H1 (cell line): ENCODE measurements around the gene ANKRD27. TPM values are rescaled to one million over a fixed set of nuclear protein-coding genes. Genes with fewer than 3 reads are reported as not detected.
"Not testable (repeated sequence)": the region's sequence is repeated elsewhere in the genome, so short reads cannot be mapped to it uniquely, and the experiment has no call there.

ENCODE experiments used
- CTCF ChIA-PET: fragments of 300-600 bp; sonication (Branson Sonifier 250); formaldehyde crosslinking; loops from one replicate; lab custom pipeline; 2021; ENCODE audit not compliant: partially characterized antibody; lab: Charles Lee
- POLR2A ChIA-PET: fragments of 300-600 bp; sonication (Branson Sonifier 250); formaldehyde crosslinking; loops from one replicate; lab custom pipeline; 2021; ENCODE audit warnings: inconsistent platforms; ENCODE audit not compliant: partially characterized antibody; lab: Charles Lee
- DNase-seq, 2 experiments: peaks; one replicate each; pipeline versions ENCODE4 v3.0.0 to v3.0.0-alpha.2; 2010 to 2022; ENCODE audit warnings: low spot score in 2 of 2, low read depth in 1 of 2, mixed read lengths in 1 of 2
- FAIRE-seq: peaks from 2 replicates; lab custom pipeline; 2011; peaks lifted over from hg19 to GRCh38; lab: Jason Lieb, UNC
- H2AFZ ChIP-seq: 2 replicates; pipeline ENCODE4 v1.8.1; 2012; ENCODE audit warnings: low read length, inconsistent platforms
- H2AK5ac ChIP-seq: 2 replicates; pipeline ENCODE4 v1.6.1; 2013; ENCODE audit warnings: low read depth, low read length
- H2BK120ac ChIP-seq: replicated peaks from 2 replicates; pipeline ENCODE3; 2013; ENCODE audit warnings: low read depth, low read length, inconsistent platforms
- H2BK12ac ChIP-seq: 2 replicates; pipeline ENCODE4 v1.6.1; 2013; ENCODE audit warnings: low read depth, low read length
- H2BK15ac ChIP-seq: 2 replicates; pipeline ENCODE4 v1.6.1; 2013; ENCODE audit warnings: low read length
- H2BK20ac ChIP-seq: 2 replicates; pipeline ENCODE4 v1.6.1; 2013; ENCODE audit warnings: low read length
- H2BK5ac ChIP-seq: 2 replicates; pipeline ENCODE4 v1.6.1; 2013; ENCODE audit warnings: low read depth, low read length
- H3K14ac ChIP-seq: 2 replicates; pipeline ENCODE4 v1.6.1; 2013; ENCODE audit warnings: inconsistent platforms; ENCODE audit not compliant: insufficient read length
- H3K18ac ChIP-seq: 2 replicates; pipeline ENCODE4 v1.6.1; 2013; ENCODE audit warnings: low read length; ENCODE audit errors: extremely low read depth
- H3K23ac ChIP-seq: 2 replicates; pipeline ENCODE4 v1.6.1; 2013; ENCODE audit warnings: inconsistent platforms; ENCODE audit not compliant: insufficient read length
- H3K23me2 ChIP-seq: 2 replicates; pipeline ENCODE4 v1.6.1; 2013; ENCODE audit warnings: low read depth, low read length
- H3K27ac ChIP-seq: 2 replicates; pipeline ENCODE4 v1.6.1; 2011; ENCODE audit warnings: low read depth, low read length, inconsistent platforms
- H3K27me3 ChIP-seq, 4 experiments: replicated peaks in 1 of 4; 1 replicate in 1 of 4; 2 replicates in 3 of 4; pipeline versions ENCODE4 v1.6.1 to v1.8.1; 2011 to 2013; ENCODE audit warnings: low read length in 3 of 4, mild to moderate bottlenecking in 3 of 4, inconsistent platforms in 2 of 4, mixed read lengths in 2 of 4, moderate library complexity in 1 of 4; ENCODE audit not compliant: control insufficient read depth in 3 of 4, insufficient read depth in 3 of 4; ENCODE audit errors: extremely low read depth in 1 of 4
- H3K36me3 ChIP-seq, 4 experiments: 2 replicates each; pipeline versions ENCODE4 v1.6.1 to v1.8.1; 2011 to 2013; ENCODE audit warnings: mild to moderate bottlenecking in 4 of 4, low read length in 3 of 4, moderate library complexity in 2 of 4, control low read depth in 1 of 4, inconsistent platforms in 1 of 4; ENCODE audit not compliant: insufficient read depth in 4 of 4, control insufficient read depth in 2 of 4
- H3K4ac ChIP-seq: replicated peaks from 2 replicates; pipeline ENCODE3; 2013; ENCODE audit warnings: low read length, low read depth, mixed read lengths, inconsistent platforms; ENCODE audit not compliant: insufficient read length
- H3K4me1 ChIP-seq, 4 experiments: replicated peaks in 1 of 4; 1 replicate in 1 of 4; 2 replicates in 3 of 4; pipeline versions ENCODE4 v1.6.1 to v1.8.1; 2011 to 2013; ENCODE audit warnings: low read length in 3 of 4, inconsistent platforms in 2 of 4, mixed read lengths in 1 of 4; ENCODE audit not compliant: insufficient read depth in 4 of 4, control insufficient read depth in 3 of 4
- H3K4me2 ChIP-seq, 2 experiments: 2 replicates each; pipeline versions ENCODE4 v1.6.1 to v1.8.1; 2011 to 2013; ENCODE audit warnings: low read depth in 2 of 2, low read length in 2 of 2, control low read depth in 1 of 2, inconsistent platforms in 1 of 2, mild to moderate bottlenecking in 1 of 2; ENCODE audit not compliant: insufficient read depth in 1 of 2
- H3K4me3 ChIP-seq, 4 experiments: fragments of 200-600, 300-600 bp in 1 of 4; sonication (generic), shearing (Covaris generic), sonication (Bioruptor Twin) in 1 of 4; 2 replicates each; pipeline versions ENCODE4 v1.5.1 to v1.8.1; 2011 to 2016; ENCODE audit warnings: low read length in 4 of 4, low read depth in 3 of 4, control low read depth in 2 of 4, inconsistent platforms in 2 of 4, mild to moderate bottlenecking in 2 of 4, mixed read lengths in 1 of 4, moderate library complexity in 1 of 4; ENCODE audit not compliant: insufficient read depth in 2 of 4; ENCODE audit errors: extremely low read depth in 1 of 4
- H3K56ac ChIP-seq: replicated peaks from 2 replicates; pipeline ENCODE3; 2013; ENCODE audit warnings: low read depth, mild to moderate bottlenecking, mixed read lengths, low read length, inconsistent platforms; ENCODE audit not compliant: insufficient read length
- H3K79me1 ChIP-seq: 2 replicates; pipeline ENCODE4 v1.6.1; 2013; ENCODE audit warnings: low read depth, low read length, control low read depth
- H3K79me2 ChIP-seq, 2 experiments: 2 replicates each; pipeline versions ENCODE4 v1.6.1 to v1.8.1; 2012 to 2013; ENCODE audit warnings: low read length in 2 of 2, mild to moderate bottlenecking in 2 of 2, inconsistent platforms in 1 of 2; ENCODE audit not compliant: insufficient read depth in 2 of 2, control insufficient read depth in 1 of 2
- H3K9ac ChIP-seq, 4 experiments: replicated peaks in 1 of 4; 1 replicate in 1 of 4; 2 replicates in 3 of 4; pipeline versions ENCODE4 v1.6.1 to v1.8.1; 2011 to 2013; ENCODE audit warnings: low read depth in 3 of 4, low read length in 3 of 4, control low read depth in 2 of 4, mild to moderate bottlenecking in 2 of 4, moderate library complexity in 2 of 4, inconsistent platforms in 1 of 4; ENCODE audit errors: extremely low read depth in 1 of 4
- H3K9me3 ChIP-seq, 2 experiments: 2 replicates each; pipeline versions ENCODE4 v1.6.1 to v1.8.1; 2012 to 2013; ENCODE audit warnings: mild to moderate bottlenecking in 2 of 2, moderate library complexity in 2 of 2, control low read depth in 1 of 2, inconsistent platforms in 1 of 2, low read depth in 1 of 2, low read length in 1 of 2, mixed read lengths in 1 of 2; ENCODE audit not compliant: insufficient read depth in 2 of 2
- H4K20me1 ChIP-seq, 2 experiments: replicated peaks in 1 of 2; 2 replicates each; pipeline versions ENCODE3 to v1.8.1; 2011 to 2013; ENCODE audit warnings: inconsistent platforms in 2 of 2, low read length in 2 of 2, mild to moderate bottlenecking in 1 of 2; ENCODE audit not compliant: insufficient read depth in 2 of 2, control insufficient read depth in 1 of 2
- H4K5ac ChIP-seq: 2 replicates; pipeline ENCODE4 v1.6.1; 2013; ENCODE audit warnings: low read length, low read depth, mixed read lengths, inconsistent platforms; ENCODE audit not compliant: insufficient read length
- H4K8ac ChIP-seq: 2 replicates; pipeline ENCODE4 v1.8.0; 2013; ENCODE audit warnings: mild to moderate bottlenecking, moderate library complexity, low read length, inconsistent platforms; ENCODE audit not compliant: insufficient read depth; ENCODE audit errors: extremely low read depth
- H4K91ac ChIP-seq: replicated peaks from 2 replicates; pipeline ENCODE3; 2013; ENCODE audit warnings: low read length, mixed read lengths, inconsistent platforms; ENCODE audit not compliant: insufficient read length
- WGBS, 2 experiments: shearing (Covaris generic) in 1 of 2; methylation state at CpG; one replicate each; pipeline versions ENCODE4 v1.1.6 to v1.1.7; 2013 to 2015; ENCODE audit warnings: low lambda C conversion rate in 2 of 2, mixed read lengths in 2 of 2, inconsistent platforms in 1 of 2, low coverage in 1 of 2, missing lambda C conversion rate in 1 of 2; ENCODE audit not compliant: insufficient replicate concordance in 2 of 2, insufficient coverage in 1 of 2, insufficient read length in 1 of 2; ENCODE audit errors: extremely low coverage in 1 of 2, missing lambda C conversion rate in 1 of 2; 5-methylcytosine and 5-hydroxymethylcytosine counted together
- polyA plus RNA-seq, 7 experiments: library from polyadenylated mRNA; depleted of rRNA in 3 of 7; stranded (reverse) in 5 of 7; unstranded in 2 of 7; fragments of >200 nt in 5 of 7; fragments of 200-250 nt in 2 of 7; gene quantifications; 1 replicate in 5 of 7; 2 replicates in 1 of 7; 4 replicates in 1 of 7; pipeline versions ENCODE4 v1.2.1 to v1.2.3, GENCODE V29; 2011 to 2013; ENCODE audit warnings: missing spikeins in 2 of 7, mixed read lengths in 2 of 7
- total RNA-seq: library from RNA; stranded (reverse); fragmentation: NEBNext Ultra II Directional; extraction: Animal tissue kit (Norgen Biotek cat#: 25700); gene quantifications from 2 replicates; pipeline ENCODE4 v1.2.1, GENCODE V29; 2021

ANKRD27 gene
- total and polyA plus RNA-seq, 2 of the 8 experiments (the other 6 are each of a cell fraction or from before 2014, with no cell fraction given): 27.9 to 55.7 TPM

GRCh38 chr19:32652331-32652730 lies 22.6 kb downstream of the ANKRD27 start:
- DNase-seq, H4K8ac ChIP-seq, H3K23me2 ChIP-seq, H4K91ac ChIP-seq, H3K4ac ChIP-seq, H3K4me3 ChIP-seq, H3K4me2 ChIP-seq, H3K79me1 ChIP-seq, H2BK5ac ChIP-seq, H2AFZ ChIP-seq, H3K9me3 ChIP-seq, H3K23ac ChIP-seq, H3K56ac ChIP-seq, H3K9ac ChIP-seq, H4K5ac ChIP-seq, H3K27me3 ChIP-seq, H2BK15ac ChIP-seq, H3K18ac ChIP-seq, H2AK5ac ChIP-seq, H4K20me1 ChIP-seq, H3K79me2 ChIP-seq, H2BK120ac ChIP-seq, H3K14ac ChIP-seq, H3K27ac ChIP-seq, FAIRE-seq, H3K4me1 ChIP-seq, H2BK20ac ChIP-seq, H2BK12ac ChIP-seq: not testable (repeated sequence)
- H3K36me3 ChIP-seq: peaks cover 0 to 14% (median 9%) of the 10 kb centered on the region in 4 experiments; a peak in 5 of 8 replicates
- ChIA-PET CTCF (interaction anchor here (0.5 to 3.8 kb wide), 10 partner anchors 19 to 461 kb away, joined by 3 to 15 read pairs (median 3); no protein-coding TSS in a partner anchor), POLR2A (interaction anchor here (0.5 to 1.1 kb wide), 3 partner anchors 21 to 265 kb away, joined by 3 read pairs; no protein-coding TSS in a partner anchor)
- whole genome bisulfite sequencing, 2 experiments: 87% methylated on average over 12 of the region's 13 CpGs; no CpG with 5 or more reads in 1 of the 2 experiments
